Sigmoid colon (tissue), 3 donors: Measurements from ENCODE around the gene KCNIP4.

Source experiments
- POLR2A ChIP-seq, 2 donors: fragments of 450-650 bp; IDR thresholded peaks; one replicate each; pipeline ENCODE4 v1.6.1; 2016; ENCODE audit warnings: antibody characterized with exemption in 2 of 2, mild to moderate bottlenecking in 2 of 2, moderate library complexity in 2 of 2
- TF ChIP-seq, protein P1 (sequence below), 4 experiments: fragments of 450-650 bp in 3 of 4; fragments of 200-600 bp in 1 of 4; IDR thresholded peaks; one replicate each; pipeline ENCODE4 v1.5.1; 2016 to 2019; ENCODE audit warnings: antibody characterized with exemption in 4 of 4, mild to moderate bottlenecking in 3 of 4, moderate library complexity in 2 of 4

DNA sequence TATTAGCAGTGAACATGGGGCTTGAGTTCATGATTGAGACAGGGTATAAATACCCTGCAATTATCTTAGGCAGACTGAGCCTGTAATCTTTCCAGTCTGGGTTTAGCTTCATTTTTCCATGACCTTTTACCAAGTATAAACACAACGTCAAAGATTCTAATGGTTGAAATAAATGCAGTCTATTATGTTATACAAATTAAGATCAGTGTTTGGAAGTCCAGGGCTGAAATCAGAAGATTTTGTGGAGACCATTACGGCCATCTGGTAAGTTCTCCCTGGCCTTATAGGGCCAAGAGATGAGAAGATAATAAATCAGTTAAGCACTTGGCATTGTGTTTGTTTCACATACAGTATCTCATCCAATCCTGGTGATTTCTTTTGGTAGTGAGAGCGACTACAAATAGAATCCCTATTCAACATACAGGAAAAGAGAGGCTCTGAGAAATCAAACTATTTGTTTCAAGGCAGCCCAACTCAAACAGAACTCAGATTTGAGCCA, 822.5 kb downstream of the KCNIP4 start:
- TF ChIP-seq, protein P1, sequence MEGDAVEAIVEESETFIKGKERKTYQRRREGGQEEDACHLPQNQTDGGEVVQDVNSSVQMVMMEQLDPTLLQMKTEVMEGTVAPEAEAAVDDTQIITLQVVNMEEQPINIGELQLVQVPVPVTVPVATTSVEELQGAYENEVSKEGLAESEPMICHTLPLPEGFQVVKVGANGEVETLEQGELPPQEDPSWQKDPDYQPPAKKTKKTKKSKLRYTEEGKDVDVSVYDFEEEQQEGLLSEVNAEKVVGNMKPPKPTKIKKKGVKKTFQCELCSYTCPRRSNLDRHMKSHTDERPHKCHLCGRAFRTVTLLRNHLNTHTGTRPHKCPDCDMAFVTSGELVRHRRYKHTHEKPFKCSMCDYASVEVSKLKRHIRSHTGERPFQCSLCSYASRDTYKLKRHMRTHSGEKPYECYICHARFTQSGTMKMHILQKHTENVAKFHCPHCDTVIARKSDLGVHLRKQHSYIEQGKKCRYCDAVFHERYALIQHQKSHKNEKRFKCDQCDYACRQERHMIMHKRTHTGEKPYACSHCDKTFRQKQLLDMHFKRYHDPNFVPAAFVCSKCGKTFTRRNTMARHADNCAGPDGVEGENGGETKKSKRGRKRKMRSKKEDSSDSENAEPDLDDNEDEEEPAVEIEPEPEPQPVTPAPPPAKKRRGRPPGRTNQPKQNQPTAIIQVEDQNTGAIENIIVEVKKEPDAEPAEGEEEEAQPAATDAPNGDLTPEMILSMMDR (IDR thresholded peaks at IDR 0.05): no peak
- TF ChIP-seq POLR2A (IDR thresholded peaks at IDR 0.05): no peak
